GM10248 (cell line): ENCODE data around the gene TLE6.

Source experiments
- CTCF ChIA-PET: fragments of 300-600 bp; sonication (Branson Sonifier 250); formaldehyde crosslinking; extraction: SDS; loops from one replicate; lab custom pipeline; 2021; ENCODE audit warnings: antibody characterized with exemption; lab: Yijun Ruan, JAX
- POLR2A ChIA-PET: fragments of 350-650 bp; sonication (Branson Sonifier 250); formaldehyde crosslinking; extraction: SDS; loops from one replicate; lab custom pipeline; 2020; ENCODE audit warnings: antibody characterized with exemption; lab: Yijun Ruan, JAX
- DNase-seq: peaks from one replicate; pipeline ENCODE4 v3.0.0; 2012; ENCODE audit errors: extremely low spot score
- TF ChIP-seq, protein P1 (sequence below): IDR thresholded peaks from 2 replicates; pipeline ENCODE4 v1.5.1; 2012; ENCODE audit warnings: mild to moderate bottlenecking, low read depth; ENCODE audit errors: extremely low read depth, missing control alignments, control extremely low read depth

Gene TLE6

DNA sequence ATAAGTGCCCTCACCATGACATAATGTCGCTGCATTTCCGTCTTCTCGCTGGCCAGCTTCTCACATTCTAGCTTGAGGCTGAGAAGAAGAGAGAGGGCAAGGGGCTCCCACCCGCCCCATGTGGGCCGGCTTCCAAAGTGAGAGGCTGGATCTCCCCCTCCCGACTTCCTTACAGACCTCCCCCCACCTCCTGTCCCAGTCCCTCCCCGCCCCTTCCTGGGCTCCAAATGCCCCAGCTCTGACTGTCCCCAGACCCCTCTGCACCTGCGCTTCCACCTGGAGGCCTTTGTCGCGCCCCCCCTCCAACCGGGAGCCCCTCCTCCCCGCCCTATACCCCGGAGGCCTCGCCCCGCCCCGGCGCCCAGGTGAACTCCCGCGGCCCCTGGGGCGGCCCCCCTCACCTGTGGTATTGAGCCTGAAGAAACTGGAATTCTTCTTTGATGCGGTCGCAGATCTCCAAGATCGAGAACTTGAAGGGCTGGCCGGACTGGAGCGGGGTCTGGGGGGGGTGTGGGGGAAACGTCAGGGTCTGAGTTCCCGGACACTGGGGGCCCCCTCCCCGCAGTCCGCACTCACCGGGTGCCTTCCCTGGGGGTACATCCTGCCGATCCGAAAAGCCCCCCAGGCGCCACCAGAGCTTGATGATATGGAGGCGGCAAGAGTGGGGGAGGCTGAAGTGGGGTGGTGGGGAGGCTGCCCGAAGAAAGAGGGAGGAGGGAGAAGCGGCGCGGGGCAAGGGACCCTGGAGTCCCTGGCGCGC lies 51.1 kb downstream of the TLE6 start:
- ChIA-PET POLR2A (no interaction called here), CTCF (interaction anchor here (1.1 to 1.7 kb wide), 2 partner anchors 79 to 141 kb away, joined by 3 read pairs; no protein-coding TSS in a partner anchor)
- TF ChIP-seq, protein P1, sequence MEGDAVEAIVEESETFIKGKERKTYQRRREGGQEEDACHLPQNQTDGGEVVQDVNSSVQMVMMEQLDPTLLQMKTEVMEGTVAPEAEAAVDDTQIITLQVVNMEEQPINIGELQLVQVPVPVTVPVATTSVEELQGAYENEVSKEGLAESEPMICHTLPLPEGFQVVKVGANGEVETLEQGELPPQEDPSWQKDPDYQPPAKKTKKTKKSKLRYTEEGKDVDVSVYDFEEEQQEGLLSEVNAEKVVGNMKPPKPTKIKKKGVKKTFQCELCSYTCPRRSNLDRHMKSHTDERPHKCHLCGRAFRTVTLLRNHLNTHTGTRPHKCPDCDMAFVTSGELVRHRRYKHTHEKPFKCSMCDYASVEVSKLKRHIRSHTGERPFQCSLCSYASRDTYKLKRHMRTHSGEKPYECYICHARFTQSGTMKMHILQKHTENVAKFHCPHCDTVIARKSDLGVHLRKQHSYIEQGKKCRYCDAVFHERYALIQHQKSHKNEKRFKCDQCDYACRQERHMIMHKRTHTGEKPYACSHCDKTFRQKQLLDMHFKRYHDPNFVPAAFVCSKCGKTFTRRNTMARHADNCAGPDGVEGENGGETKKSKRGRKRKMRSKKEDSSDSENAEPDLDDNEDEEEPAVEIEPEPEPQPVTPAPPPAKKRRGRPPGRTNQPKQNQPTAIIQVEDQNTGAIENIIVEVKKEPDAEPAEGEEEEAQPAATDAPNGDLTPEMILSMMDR = no peak
- DNase-seq = no peak

GRCh38 chr19:3029065-3029923 lies 51.9 kb downstream of the TLE6 start, which contains the start of gene TLE2:
TLE2 (minus strand) TSS chr19:3029280; CDS start chr19:3028904, 376 bp downstream.
- POLR2A ChIA-PET = no interaction called here

DNA sequence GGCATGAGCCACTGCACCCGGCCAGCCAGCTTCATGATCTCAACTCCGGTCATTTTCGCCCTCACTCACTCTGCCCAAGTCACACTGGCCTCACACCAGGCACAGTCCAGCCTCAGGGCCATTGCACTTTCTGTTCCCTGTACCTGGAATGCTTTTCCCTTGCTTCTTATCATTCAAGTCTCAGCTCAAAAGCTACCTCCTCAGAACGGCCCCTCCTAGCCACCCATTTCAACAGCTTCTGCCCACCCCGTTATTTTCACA lies 54.2 kb downstream of the TLE6 start:
- ChIA-PET POLR2A (no interaction called here), CTCF (interaction anchor here (1.3 to 1.7 kb wide), 2 partner anchors 44 to 72 kb away, joined by 4 to 5 read pairs; no protein-coding TSS in a partner anchor)
- TF ChIP-seq, protein P1 = no peak
- DNase-seq = no peak

More at GRCh38 chr19:3029065-3029923, 51.9 kb downstream of the TLE6 start, which contains the start of gene TLE2:
- CTCF ChIA-PET = interaction anchor here (1.1 kb wide), 1 partner anchor 142 kb away, joined by 3 read pairs; no protein-coding TSS in a partner anchor
- DNase-seq = peak; percentile 61
- TF ChIP-seq, protein P1 = no peak

DNA sequence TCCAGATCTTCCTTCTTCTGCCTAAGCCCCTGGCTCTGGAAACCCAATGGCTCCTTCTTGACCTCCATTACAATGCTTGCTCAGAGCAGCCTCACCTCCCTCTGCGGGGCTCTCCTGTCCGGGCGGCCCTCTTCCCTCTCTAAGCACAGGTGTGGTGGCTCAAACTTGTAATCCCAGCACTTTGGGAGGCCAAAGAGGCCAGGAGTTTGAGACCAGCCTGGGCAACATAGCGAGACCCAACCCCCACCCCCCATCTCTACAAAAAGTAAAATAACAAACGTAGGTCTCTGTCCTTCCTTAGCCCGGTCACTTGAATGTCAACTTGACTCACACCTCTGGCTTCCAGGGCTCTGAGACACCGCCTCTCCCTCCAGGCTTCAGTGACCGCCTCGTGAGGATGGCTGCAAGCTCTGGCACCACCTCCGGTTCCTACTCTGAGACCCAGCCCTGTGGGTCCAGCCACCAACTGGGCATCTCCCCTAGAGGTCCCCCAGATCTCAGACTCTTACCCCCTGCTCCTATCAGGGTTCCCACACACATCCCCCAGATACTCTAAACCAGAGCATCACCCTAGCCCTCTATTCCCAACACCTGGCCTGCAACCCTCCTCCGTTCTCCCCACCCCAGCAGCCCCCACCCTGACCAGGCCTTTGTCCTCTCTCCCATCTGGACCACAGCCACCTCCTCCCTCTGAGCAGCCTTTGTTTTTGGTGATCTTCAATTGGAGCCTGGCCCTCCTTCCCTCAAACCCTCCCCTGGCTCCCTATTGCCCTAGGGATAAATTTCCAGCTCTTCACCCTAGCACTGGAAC lies 56.4 kb downstream of the TLE6 start:
- DNase-seq = no peak
- ChIA-PET CTCF (interaction anchor here (3.4 kb wide), 1 partner anchor 12 kb away, joined by 11 read pairs; no protein-coding TSS in a partner anchor), POLR2A (no interaction called here)
- TF ChIP-seq, protein P1 = no peak

GRCh38 chr19:3034406-3034655 lies 57.0 kb downstream of the TLE6 start:
- ChIA-PET CTCF (interaction anchor here (3.4 kb wide), 1 partner anchor 12 kb away, joined by 11 read pairs; no protein-coding TSS in a partner anchor), POLR2A (no interaction called here)

More at GRCh38 chr19:3034406-3034655, 57.0 kb downstream of the TLE6 start:
- TF ChIP-seq, protein P1 = no peak
- DNase-seq = no peak
